GM19025 (cell line): Measurements from ENCODE around the gene LIFR.
"Not testable (repeated sequence)": the region's sequence is repeated elsewhere in the genome, so short reads cannot be mapped to it uniquely, and the experiment has no call there.

Experiments
- ATAC-seq: cut with Tn5 transposase; IDR thresholded peaks from one replicate; pipeline ENCODE4 v1.9.1; 2021; ENCODE audit warnings: mild to moderate bottlenecking, low read depth, moderate library complexity; ENCODE audit not compliant: unreplicated experiment

LIFR gene

GRCh38 chr5:38524022-38524421, 32.4 kb downstream of the LIFR start:
- ATAC-seq, result no peak

GRCh38 chr5:38519476-38519875, 37.0 kb downstream of the LIFR start:
- no peak for ATAC-seq

GRCh38 chr5:38518341-38518740, 38.1 kb downstream of the LIFR start:
- no peak for ATAC-seq

GRCh38 chr5:38516649-38517048, 39.8 kb downstream of the LIFR start:
- not testable (repeated sequence) for ATAC-seq

- no peak for ATAC-seq
Measured at GRCh38 chr5:38515646-38516045, 40.8 kb downstream of the LIFR start.

- no peak for ATAC-seq
Measured at GRCh38 chr5:38515092-38515491, 41.4 kb downstream of the LIFR start.

GRCh38 chr5:38509185-38509584, 47.3 kb downstream of the LIFR start:
- no peak for ATAC-seq

GRCh38 chr5:38506302-38506701, 50.1 kb downstream of the LIFR start:
- no peak for ATAC-seq

- ATAC-seq, result no peak
Measured at GRCh38 chr5:38500573-38501260, 55.7 kb downstream of the LIFR start.

GRCh38 chr5:38497946-38498345, 58.5 kb downstream of the LIFR start:
- ATAC-seq, result no peak

- no peak for ATAC-seq
Measured at GRCh38 chr5:38494763-38495162, 61.7 kb downstream of the LIFR start.

GRCh38 chr5:38494175-38494574, 62.3 kb downstream of the LIFR start:
- no peak for ATAC-seq

- ATAC-seq, result no peak
Measured at GRCh38 chr5:38483805-38484398, 72.5 kb downstream of the LIFR start.

- no peak for ATAC-seq
Measured at GRCh38 chr5:38479315-38479904, 77.0 kb downstream of the LIFR start.

GRCh38 chr5:38478878-38479277, 77.6 kb downstream of the LIFR start:
- no peak for ATAC-seq

- no peak for ATAC-seq
Measured at GRCh38 chr5:38478166-38478565, 78.3 kb downstream of the LIFR start.

GRCh38 chr5:38473008-38473407, 83.4 kb downstream of the LIFR start:
- no peak for ATAC-seq

- no peak for ATAC-seq
Measured at GRCh38 chr5:38472541-38472940, 83.9 kb downstream of the LIFR start.

GRCh38 chr5:38471709-38472108, 84.7 kb downstream of the LIFR start:
- ATAC-seq, result no peak

- ATAC-seq, result no peak
Measured at GRCh38 chr5:38469707-38470267, 86.7 kb downstream of the LIFR start.

GRCh38 chr5:38468978-38469706, 87.3 kb downstream of the LIFR start:
- no peak for ATAC-seq
